Urinary bladder (tissue), 4 donors: Measurements from ENCODE around the gene CEP72. TPM values are rescaled to one million over a fixed set of nuclear protein-coding genes. Genes with fewer than 3 reads are reported as not detected.

Experiments used
- DNase-seq: peaks from one replicate; pipeline ENCODE4 v3.0.0-alpha.2; 2015; ENCODE audit errors: extremely low spot score
- H3K27ac ChIP-seq: one replicate; pipeline ENCODE4 v1.5.1; 2013; ENCODE audit warnings: low read depth, mild to moderate bottlenecking, moderate library complexity
- H3K36me3 ChIP-seq: one replicate; pipeline ENCODE4 v1.6.1; 2013; ENCODE audit warnings: mild to moderate bottlenecking, moderate library complexity; ENCODE audit not compliant: insufficient read depth
- H3K4me1 ChIP-seq: one replicate; pipeline ENCODE4 v1.6.1; 2013; ENCODE audit warnings: mild to moderate bottlenecking, moderate library complexity; ENCODE audit not compliant: insufficient read depth
- H3K4me3 ChIP-seq: one replicate; pipeline ENCODE4 v1.5.1; 2013; ENCODE audit warnings: low read depth, low read length
- WGBS: extraction: QIAGEN DNeasy Blood & Tissue Kit; methylation state at CpG from one replicate; pipeline ENCODE4 v1.1.7; 2013; 5-methylcytosine and 5-hydroxymethylcytosine counted together
- polyA plus RNA-seq: library from polyadenylated mRNA; stranded (reverse); fragments of 200-250 nt; gene quantifications from one replicate; pipeline ENCODE4 v1.2.3, GENCODE V29; 2013
- total RNA-seq: library from RNA; depleted of rRNA; stranded (reverse); fragments of >200 nt; gene quantifications from one replicate; pipeline ENCODE4 v1.2.3, GENCODE V29; 2014
- donor health status: healthy with polysubstance abuse.
- donor health status: healthy.

The CEP72 gene
- total and polyA plus RNA-seq, 2 donors = 3.6 to 5.7 TPM

DNA sequence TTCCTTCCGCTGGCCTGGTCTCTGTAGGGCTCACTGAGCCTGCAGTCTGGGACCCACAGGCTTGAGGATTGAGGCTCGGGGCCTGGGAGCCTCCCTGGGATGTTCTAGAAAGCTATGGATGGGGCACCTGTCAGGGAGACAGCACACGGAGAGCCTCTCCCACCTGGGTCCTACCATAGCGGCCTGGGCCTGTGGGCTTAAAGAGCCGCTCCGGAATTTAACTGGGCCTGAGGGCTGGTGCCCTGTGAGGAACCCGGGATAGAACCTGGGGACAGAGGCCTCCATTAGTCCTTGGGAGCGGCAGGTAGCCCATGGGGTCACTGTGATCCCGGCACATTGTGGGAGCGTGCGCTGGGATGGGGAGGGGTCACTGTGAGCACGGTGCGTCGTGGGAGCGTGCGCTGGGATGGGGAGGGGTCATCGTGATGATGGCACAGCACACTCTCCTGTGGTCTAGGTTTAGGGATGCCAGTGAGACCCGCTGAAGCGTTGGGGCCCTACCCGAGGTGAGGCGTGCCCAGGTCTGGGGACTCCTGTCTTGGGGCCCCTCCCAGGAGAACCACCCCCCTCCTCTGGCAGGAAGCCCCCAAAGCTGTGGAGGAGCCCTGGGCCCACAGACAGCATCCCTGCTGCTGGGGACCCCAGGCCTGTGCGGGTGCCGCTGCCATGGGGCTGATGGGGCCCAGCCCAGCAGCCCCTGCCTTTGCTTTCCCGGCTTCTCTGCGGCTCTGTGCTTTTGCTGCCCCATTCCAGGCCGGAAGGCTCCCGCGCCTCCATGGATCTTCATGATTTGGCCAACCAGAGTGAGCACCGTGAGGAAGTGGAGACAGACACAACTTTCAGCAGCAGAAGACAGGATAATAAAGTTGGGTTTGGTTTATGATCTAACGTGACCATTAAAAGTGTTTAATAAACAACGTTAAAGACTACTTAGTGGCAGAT is 3.4 kb upstream of the CEP72 start:
- DNase-seq = no peak
- Histone ChIP-seq H3K4me3 (no peak overlapping the region), H3K4me1 (no peaks in the 10 kb centered on the region), H3K36me3 (no peaks in the 10 kb centered on the region), H3K27ac (no peak overlapping the region)
- WGBS = 73% methylated on average over 31 of the region's 31 CpGs

DNA sequence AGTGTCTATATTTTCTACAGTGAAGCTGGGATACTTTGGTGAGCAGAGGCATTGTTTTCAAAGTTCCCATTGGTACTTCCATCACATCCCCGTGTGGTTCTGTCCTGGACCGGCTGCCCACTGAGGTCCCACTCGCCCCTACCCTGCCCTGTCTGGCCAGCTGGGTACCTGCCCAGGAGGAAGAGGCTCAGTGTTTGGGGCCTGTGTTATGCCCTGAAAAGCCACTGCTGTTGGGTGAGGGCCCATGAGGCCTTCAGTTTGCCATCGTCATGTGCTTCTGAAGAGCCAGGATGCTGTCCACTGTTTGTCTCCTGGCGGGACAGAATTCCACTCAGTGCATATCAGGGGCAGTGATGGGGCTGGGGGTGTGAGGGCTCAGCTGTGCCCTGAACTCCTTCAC is 2.6 kb upstream of the CEP72 start:
- H3K4me1 ChIP-seq = no peaks in the 10 kb centered on the region
- no peak for DNase-seq
- WGBS = 85% methylated on average over 5 of the region's 5 CpGs
- H3K27ac ChIP-seq = no peak overlapping the region
- no peaks in the 10 kb centered on the region for H3K36me3 ChIP-seq
- no peak overlapping the region for H3K4me3 ChIP-seq

DNA sequence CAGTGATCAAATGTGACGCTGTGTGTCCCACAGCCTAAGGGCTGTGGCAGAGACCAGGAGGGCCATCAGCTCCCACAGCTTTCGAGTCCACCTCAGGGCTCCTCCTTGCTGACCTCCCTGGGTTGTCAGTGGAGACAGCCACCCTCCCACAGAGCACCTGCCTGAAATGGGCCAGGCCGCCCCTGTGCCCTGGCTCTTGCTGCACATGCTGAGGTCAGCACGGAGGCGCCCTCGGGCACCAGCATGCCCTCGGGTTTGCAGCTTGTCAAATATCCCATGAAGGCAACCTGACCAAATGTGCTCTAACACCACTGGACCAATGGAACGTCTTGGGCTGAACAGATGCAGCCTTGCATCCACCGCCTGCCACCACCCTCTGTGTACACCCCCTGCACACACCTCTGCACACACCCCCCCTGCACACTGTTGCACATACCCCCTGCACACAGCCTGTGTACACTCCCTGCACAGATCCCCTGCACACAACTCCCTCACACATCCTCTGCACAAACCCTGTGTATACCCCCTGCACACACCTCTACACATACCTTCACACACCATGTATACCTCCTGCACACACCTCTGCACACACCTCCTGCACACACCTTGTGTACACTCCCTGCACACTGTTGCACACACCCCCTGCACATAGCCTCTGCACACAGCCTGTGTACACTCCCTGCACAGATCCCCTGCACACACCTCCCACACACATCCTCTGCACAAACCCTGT is 2.0 kb upstream of the CEP72 start:
- no peaks in the 10 kb centered on the region for H3K36me3 ChIP-seq
- 91% methylated on average over 9 of the region's 9 CpGs for WGBS
- DNase-seq = no peak
- H3K27ac ChIP-seq = no peak overlapping the region
- H3K4me3 ChIP-seq = no peak overlapping the region
- no peaks in the 10 kb centered on the region for H3K4me1 ChIP-seq

DNA sequence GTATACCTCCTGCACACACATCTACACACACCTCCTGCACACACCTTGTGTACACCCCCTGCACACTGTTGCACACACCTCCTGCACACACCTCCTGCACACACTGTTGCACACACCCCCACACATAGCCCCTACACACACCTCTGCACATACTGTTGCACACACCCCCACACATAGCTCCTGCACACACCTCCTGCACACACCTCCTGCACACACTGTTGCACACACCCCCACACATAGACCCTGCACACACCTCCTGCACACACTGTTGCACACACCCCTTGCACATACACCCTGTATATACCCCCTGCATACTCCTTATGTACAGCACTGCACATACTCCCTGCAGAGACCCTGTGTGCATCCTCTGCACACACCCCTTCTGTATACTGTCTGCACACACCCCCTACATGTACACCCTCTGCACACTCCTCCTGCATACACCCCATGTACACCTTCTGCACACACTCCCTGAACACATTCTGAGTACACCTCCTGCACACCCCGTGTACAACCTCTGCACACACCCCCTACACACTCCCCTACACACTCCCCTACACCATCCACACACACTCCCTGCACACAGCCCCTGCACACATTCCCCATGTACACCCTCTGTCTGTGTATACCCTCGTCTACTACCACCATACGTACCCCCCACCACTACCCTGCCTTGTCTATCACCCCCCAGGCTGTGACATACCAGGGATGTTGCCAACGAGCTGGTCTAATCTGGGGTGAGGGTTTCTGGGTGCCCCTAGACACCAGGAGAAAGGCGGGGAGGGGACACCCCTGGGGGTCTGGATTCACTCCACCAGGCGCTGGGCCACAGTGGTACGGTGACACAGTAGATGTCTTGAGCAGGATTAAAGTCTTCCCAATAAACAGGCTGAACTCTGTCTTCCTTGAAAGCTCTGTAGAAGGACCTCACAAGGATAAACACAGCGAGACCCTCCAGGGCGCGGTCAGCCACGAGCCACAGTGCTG is 1.1 kb upstream of the CEP72 start:
- H3K36me3 ChIP-seq = no peaks in the 10 kb centered on the region
- DNase-seq = no peak
- peak overlapping the region; percentile 89 for H3K4me3 ChIP-seq
- 29% methylated on average over 11 of the region's 11 CpGs for WGBS
- H3K27ac ChIP-seq = no peak overlapping the region
- no peaks in the 10 kb centered on the region for H3K4me1 ChIP-seq

DNA sequence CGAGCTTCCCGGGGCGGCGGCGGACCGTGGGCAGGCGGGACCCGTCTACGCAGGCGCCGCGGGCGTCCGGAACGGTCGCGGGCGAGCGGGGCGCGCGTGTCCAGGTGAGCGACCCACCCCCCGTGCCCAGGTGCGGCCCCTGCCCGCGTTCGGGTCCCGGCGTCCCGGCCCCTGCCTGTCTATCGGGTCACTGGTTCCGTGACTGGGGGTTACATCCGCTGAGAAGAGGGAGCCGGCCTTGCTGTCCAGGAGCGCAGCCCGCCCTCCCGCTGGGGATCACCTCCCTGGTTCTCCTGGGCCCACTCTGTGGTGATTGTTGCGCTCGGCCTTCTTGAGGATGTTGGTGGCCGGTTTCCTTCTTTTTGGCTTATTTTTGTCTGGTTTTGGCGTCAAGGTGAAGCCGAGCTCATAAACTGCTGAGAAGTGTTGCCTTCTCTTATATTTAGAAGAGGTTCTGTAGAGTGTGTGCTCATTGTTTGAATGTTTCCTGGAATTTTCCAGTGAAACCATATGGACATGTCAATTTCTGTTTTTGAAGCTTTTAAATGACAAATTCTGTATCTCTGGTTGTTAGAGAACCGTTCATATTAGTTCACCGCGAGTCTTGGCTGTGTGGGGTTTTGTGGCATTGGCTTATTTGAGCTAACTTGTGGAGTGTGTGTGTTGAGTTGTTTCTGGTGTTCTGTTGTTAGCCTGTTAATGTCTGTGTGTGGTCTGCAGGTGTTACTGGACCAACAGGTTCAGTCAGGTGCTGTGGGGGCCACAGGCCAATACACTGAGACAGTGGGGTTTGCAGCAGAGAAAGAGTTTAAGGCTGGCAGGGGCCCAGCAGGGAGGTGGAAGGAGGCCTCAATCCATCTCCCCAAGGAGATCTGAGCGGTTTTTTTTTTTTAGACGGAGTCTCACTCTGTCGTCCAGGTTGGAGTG is 621 bp downstream of the CEP72 start:
- DNase-seq = no peak
- 12% methylated on average over 49 of the region's 49 CpGs for WGBS
- Histone ChIP-seq H3K4me1 (no peaks in the 10 kb centered on the region), H3K27ac (no peak overlapping the region), H3K4me3 (peak overlapping the region; percentile 89), H3K36me3 (no peaks in the 10 kb centered on the region)

DNA sequence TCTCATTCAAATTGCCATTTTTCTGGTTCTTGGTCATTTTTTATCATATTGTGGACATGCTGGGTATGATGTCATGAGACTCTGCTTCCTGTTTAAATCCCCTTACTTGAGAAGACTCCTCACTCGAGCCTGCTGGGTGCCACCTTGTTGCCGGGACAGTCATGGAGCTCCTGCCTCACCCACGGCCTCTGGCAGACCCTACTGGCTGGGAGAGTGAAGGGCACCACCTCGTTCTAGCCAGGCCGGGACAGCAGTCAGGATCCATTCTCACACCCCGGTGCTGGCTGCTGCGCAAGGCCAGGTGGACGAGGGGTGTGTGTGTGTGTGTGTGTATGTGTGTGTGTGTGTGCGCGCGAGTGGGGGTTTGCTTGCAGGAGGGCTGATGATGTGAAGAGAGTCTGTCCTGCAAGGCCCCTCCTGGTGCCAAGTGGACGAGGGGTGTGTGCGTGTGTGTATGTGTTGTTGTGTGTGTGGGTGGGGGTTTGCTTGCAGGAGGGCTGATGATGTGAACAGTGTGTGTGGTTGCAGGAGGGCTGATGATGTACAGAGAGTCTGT is 4.4 kb downstream of the CEP72 start:
- DNase-seq = no peak
- no peak overlapping the region for H3K4me3 ChIP-seq
- 72% methylated on average over 13 of the region's 13 CpGs for WGBS

DNA sequence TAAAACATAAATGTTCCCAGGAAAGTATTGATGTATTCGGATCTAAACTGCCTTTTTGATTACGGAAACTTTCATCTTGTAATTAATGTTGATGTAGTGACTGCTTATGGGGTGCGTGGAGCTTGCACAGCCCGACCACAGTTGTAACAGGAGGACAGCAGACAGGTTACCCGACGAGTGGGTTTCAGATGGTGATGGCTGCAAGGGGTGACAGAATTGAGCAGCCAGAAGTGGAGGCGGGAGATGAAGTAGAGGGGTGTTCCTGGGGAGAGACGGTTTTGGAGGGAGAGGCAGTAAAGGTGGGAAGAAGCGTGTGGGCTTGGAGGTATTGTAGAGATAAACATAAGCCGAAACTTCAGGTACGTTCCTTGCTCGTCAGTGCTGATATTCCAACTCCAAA is 5.8 kb downstream of the CEP72 start:
- H3K4me1 ChIP-seq = no peaks in the 10 kb centered on the region
- no peak overlapping the region for H3K27ac ChIP-seq
- H3K36me3 ChIP-seq = no peaks in the 10 kb centered on the region
- no peak for DNase-seq
- H3K4me3 ChIP-seq = no peak overlapping the region
- WGBS = 94% methylated on average over 12 of the region's 12 CpGs

More for the DNA sequence above, 4.4 kb downstream of the CEP72 start:
- no peaks in the 10 kb centered on the region for H3K4me1 ChIP-seq
- no peak overlapping the region for H3K27ac ChIP-seq
- no peaks in the 10 kb centered on the region for H3K36me3 ChIP-seq

DNA sequence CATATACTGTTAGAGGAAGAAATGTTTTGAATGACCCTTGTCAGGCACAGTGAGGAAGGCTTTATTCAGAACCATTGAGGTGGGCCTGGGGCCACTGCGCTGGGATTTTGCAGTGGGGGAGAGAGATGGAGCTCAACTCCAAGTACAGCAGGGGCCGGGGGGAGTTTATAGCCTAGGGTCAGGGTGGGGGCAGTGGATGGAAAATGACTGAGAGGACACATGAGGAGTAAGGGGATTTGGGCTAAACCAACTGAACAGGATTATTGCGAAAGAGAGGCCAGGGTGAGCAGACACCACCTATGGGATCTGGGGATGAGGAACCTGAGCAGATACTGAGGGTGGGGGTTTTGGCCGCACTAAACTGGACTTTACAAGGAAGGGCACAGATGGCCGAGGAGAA is 6.3 kb downstream of the CEP72 start:
- 95% methylated on average over 5 of the region's 5 CpGs for WGBS
- no peak overlapping the region for H3K27ac ChIP-seq
- H3K4me3 ChIP-seq = no peak overlapping the region
- no peaks in the 10 kb centered on the region for H3K4me1 ChIP-seq
- H3K36me3 ChIP-seq = no peaks in the 10 kb centered on the region
- no peak for DNase-seq

DNA sequence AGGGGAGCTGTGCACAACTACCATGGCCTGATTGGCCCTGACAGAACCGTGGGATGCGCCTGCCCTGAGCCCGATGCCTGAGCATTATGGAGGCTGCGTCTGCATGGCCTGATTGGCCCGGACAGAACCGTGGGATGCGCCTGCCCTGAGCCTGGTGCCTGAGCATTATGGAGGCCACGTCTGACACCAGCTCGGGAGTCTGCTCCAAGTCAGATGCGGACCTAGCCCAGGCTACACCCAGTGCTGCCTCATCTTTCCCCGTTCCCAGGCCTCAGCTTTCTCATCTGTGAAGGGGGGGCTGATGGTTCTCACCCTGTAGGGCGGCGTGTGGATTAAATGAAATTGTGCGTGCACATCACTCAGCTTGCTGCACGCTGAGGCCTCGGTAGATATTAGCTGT is 7.3 kb downstream of the CEP72 start:
- Histone ChIP-seq H3K4me1 (no peaks in the 10 kb centered on the region), H3K4me3 (no peak overlapping the region), H3K36me3 (no peaks in the 10 kb centered on the region), H3K27ac (no peak overlapping the region)
- no peak for DNase-seq
- 95% methylated on average over 16 of the region's 16 CpGs for WGBS

DNA sequence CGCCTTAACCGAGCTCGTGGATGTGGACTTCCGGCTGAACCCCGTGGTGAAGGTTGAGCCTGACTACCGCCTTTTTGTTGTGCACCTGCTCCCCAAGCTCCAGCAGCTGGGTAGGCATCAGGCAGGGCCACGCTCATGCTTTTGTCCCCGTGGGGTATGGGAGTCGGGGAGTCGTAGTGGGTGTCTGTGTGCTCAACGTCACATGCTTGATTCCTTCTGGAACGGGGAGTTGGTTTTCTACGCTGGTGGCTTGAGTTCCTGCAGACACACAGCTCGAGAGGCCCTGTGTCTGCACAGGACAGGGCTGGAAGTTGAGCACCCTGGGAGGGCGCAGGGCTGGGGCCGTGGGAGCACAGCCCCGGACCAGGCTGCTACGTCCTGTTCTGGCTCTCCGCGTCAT is 8.0 kb downstream of the CEP72 start:
- no peak overlapping the region for H3K4me3 ChIP-seq
- no peaks in the 10 kb centered on the region for H3K4me1 ChIP-seq
- no peak overlapping the region for H3K27ac ChIP-seq
- 95% methylated on average over 20 of the region's 20 CpGs for WGBS
- no peak for DNase-seq
- H3K36me3 ChIP-seq = no peaks in the 10 kb centered on the region

DNA sequence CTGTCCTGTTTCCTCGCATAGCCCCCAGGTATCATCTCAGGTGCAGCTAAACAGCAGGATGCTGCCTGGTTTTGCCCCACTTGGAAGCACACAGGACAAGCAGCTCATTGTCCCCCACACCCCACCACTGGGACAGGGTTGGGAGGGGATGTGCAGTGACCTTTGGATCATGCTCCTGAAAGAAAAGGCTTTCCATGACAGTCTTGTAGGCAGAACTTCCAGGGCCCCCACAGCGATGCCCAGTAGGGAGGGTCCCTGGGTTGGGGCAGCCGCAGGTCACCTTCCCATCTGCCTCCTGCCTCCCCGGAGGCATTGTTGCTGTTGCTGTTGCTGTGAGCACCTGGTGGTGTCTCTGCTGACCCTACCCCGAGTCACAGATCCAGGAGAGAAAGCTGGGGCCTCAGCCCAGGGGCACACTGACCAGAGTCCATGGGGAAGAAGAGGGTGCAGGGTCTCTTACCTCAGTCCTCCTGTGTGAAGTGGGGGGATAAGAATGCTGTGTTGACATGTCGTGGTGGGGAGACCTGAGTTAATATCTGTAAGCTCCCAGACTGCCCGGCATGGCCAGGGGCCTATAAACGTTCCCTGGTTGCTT is 8.5 kb downstream of the CEP72 start:
- Histone ChIP-seq H3K27ac (no peak overlapping the region), H3K4me1 (no peaks in the 10 kb centered on the region), H3K4me3 (no peak overlapping the region), H3K36me3 (no peaks in the 10 kb centered on the region)
- WGBS = 92% methylated on average over 8 of the region's 8 CpGs
- DNase-seq = no peak

DNA sequence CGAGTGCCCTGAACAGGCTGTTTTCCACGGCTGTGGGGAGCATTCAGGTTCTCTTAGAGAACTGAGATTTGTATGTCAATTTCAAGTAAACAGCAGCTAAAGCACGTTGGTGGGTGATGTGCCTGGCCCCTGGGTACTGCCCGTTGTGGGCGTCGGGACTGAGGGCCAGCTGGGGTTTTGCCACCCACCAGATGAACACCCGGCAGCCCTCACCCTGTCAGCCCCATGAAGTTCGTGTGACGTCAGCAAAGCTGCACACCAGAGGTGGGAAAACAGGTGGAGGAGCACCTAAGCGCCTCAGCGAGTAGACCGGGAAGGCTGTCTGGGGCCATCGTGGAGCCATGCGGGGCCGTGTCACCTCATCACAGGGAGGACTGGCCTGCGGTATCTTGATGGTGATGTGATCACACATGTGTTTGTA is 9.2 kb downstream of the CEP72 start:
- no peak overlapping the region for H3K4me3 ChIP-seq
- H3K36me3 ChIP-seq = no peaks in the 10 kb centered on the region
- H3K4me1 ChIP-seq = no peaks in the 10 kb centered on the region
- 95% methylated on average over 16 of the region's 16 CpGs for WGBS
- no peak for DNase-seq
- no peak overlapping the region for H3K27ac ChIP-seq
